Neural crest cell (in vitro differentiated cells): ENCODE measurements around the gene LSM11. TPM values are rescaled to one million over a fixed set of nuclear protein-coding genes. Genes with fewer than 3 reads are reported as not detected.

Source experiments
- DNase-seq: peaks from one replicate; pipeline ENCODE4 v3.0.0; 2021; ENCODE audit warnings: low read depth, mixed read lengths, low spot score
- H3K27ac Mint-ChIP-seq: one replicate; pipeline ENCODE4 v1.8.0; 2021; ENCODE audit warnings: mild to moderate bottlenecking, mixed read lengths; ENCODE audit not compliant: unreplicated experiment
- H3K27me3 Mint-ChIP-seq: 2 replicates; pipeline ENCODE4 v1.8.0; 2021; ENCODE audit warnings: low read depth, mild to moderate bottlenecking, mixed read lengths
- H3K36me3 Mint-ChIP-seq: 2 replicates; pipeline ENCODE4 v1.8.0; 2021; ENCODE audit warnings: low read depth, mild to moderate bottlenecking, mixed read lengths
- H3K4me1 Mint-ChIP-seq: 2 replicates; pipeline ENCODE4 v1.8.0; 2021; ENCODE audit warnings: mixed read lengths
- H3K4me3 Mint-ChIP-seq: one replicate; pipeline ENCODE4 v1.8.0; 2021; ENCODE audit warnings: mild to moderate bottlenecking, mixed read lengths
- H3K9me3 Mint-ChIP-seq: 2 replicates; pipeline ENCODE4 v1.8.0; 2021; ENCODE audit warnings: mixed read lengths
- CTCF ChIP-seq: fragments of 200-600 bp; sonication (generic); conservative IDR thresholded peaks from 2 replicates; pipeline ENCODE4 v1.5.0; 2021; ENCODE audit warnings: antibody characterized with exemption, mild to moderate bottlenecking
- total RNA-seq: library from RNA; stranded (reverse); gene quantifications from 2 replicates; pipeline ENCODE4 v1.2.1, GENCODE V29; 2021

LSM11 gene
- total RNA-seq, 1 donor from 2014 or later: 10.4 TPM

- Mint-ChIP-seq H3K27ac (no peak overlapping the region), H3K27me3 (no peaks in the 10 kb centered on the region), H3K4me3 (no peak overlapping the region), H3K9me3 (no peaks in the 10 kb centered on the region), H3K4me1 (no peaks in the 10 kb centered on the region), H3K36me3 (peaks cover 2% of the 10 kb centered on the region)
- no peak for DNase-seq
- TF ChIP-seq CTCF: no peak
These were observed 35.7 kb downstream of the LSM11 start for GRCh38 chr5:157779221-157779620.

GRCh38 chr5:157785801-157786200, 42.3 kb downstream of the LSM11 start:
- Mint-ChIP-seq H3K36me3 (peaks cover 7% of the 10 kb centered on the region), H3K27me3 (no peaks in the 10 kb centered on the region), H3K27ac (no peak overlapping the region), H3K4me3 (no peak overlapping the region), H3K4me1 (no peaks in the 10 kb centered on the region), H3K9me3 (no peaks in the 10 kb centered on the region)
- DNase-seq: no peak
- no peak for TF ChIP-seq CTCF

GRCh38 chr5:157793301-157793700, 49.8 kb downstream of the LSM11 start:
- no peaks in the 10 kb centered on the region for H3K9me3 Mint-ChIP-seq
- H3K4me3 Mint-ChIP-seq: no peak overlapping the region
- no peak overlapping the region for H3K27ac Mint-ChIP-seq
- H3K27me3 Mint-ChIP-seq: no peaks in the 10 kb centered on the region
- H3K36me3 Mint-ChIP-seq: peaks cover 12% of the 10 kb centered on the region
- H3K4me1 Mint-ChIP-seq: no peaks in the 10 kb centered on the region
- TF ChIP-seq CTCF: no peak
- no peak for DNase-seq

- Mint-ChIP-seq H3K4me3 (no peak overlapping the region), H3K27ac (no peak overlapping the region), H3K9me3 (no peaks in the 10 kb centered on the region), H3K4me1 (no peaks in the 10 kb centered on the region), H3K36me3 (peaks cover 2% of the 10 kb centered on the region), H3K27me3 (no peaks in the 10 kb centered on the region)
- TF ChIP-seq CTCF: no peak
- DNase-seq: no peak
These were observed 56.1 kb downstream of the LSM11 start for GRCh38 chr5:157799578-157799977.

GRCh38 chr5:157800137-157800536, 56.6 kb downstream of the LSM11 start:
- Mint-ChIP-seq H3K9me3 (no peaks in the 10 kb centered on the region), H3K4me3 (no peak overlapping the region), H3K36me3 (peaks cover 2% of the 10 kb centered on the region), H3K27me3 (no peaks in the 10 kb centered on the region), H3K4me1 (no peaks in the 10 kb centered on the region), H3K27ac (no peak overlapping the region)
- DNase-seq: no peak
- no peak for TF ChIP-seq CTCF

- peaks cover 2% of the 10 kb centered on the region for H3K36me3 Mint-ChIP-seq
- H3K4me1 Mint-ChIP-seq: no peaks in the 10 kb centered on the region
- H3K4me3 Mint-ChIP-seq: no peak overlapping the region
- H3K9me3 Mint-ChIP-seq: no peaks in the 10 kb centered on the region
- no peak for DNase-seq
- TF ChIP-seq CTCF: no peak
- no peaks in the 10 kb centered on the region for H3K27me3 Mint-ChIP-seq
- no peak overlapping the region for H3K27ac Mint-ChIP-seq
These were observed 59.2 kb downstream of the LSM11 start for GRCh38 chr5:157802736-157803135.
